Tibial artery (tissue), 4 donors: Measurements from ENCODE around the gene ADGRG2.

Experiments
- DNase-seq, 2 donors: peaks; one replicate each; pipeline ENCODE4 v3.0.0-alpha.2; 2019
- H3K27ac ChIP-seq, 2 donors: fragments of 200-600 bp; sonication (generic) in 1 of 2; 1 replicate in 1 of 2; 2 replicates in 1 of 2; pipeline ENCODE4 v1.5.1; 2018 to 2019; ENCODE audit warnings: mild to moderate bottlenecking in 1 of 2
- H3K27me3 ChIP-seq, 2 donors: fragments of 200-600 bp; sonication (generic) in 1 of 2; one replicate each; pipeline versions ENCODE4 v1.5.1 to v1.6.0; 2016 to 2019
- H3K36me3 ChIP-seq, 3 donors: fragments of 200-600 bp; sonication (generic) in 2 of 3; one replicate each; pipeline ENCODE4 v1.5.1; 2016 to 2019; ENCODE audit warnings: mild to moderate bottlenecking in 2 of 3
- H3K4me1 ChIP-seq, 4 donors: fragments of 200-600 bp; sonication (generic) in 2 of 4; 1 replicate in 3 of 4; 2 replicates in 1 of 4; pipeline ENCODE4 v1.5.1; 2016 to 2019
- H3K4me3 ChIP-seq, 2 donors: fragments of 200-600 bp; sonication (generic) in 1 of 2; 1 replicate in 1 of 2; 2 replicates in 1 of 2; pipeline ENCODE4 v1.5.1; 2018 to 2019; ENCODE audit warnings: mild to moderate bottlenecking in 2 of 2
- H3K9me3 ChIP-seq, 3 donors: fragments of 200-600 bp; sonication (generic) in 1 of 3; one replicate each; pipeline ENCODE4 v1.5.1; 2016 to 2019
- CTCF ChIP-seq, 2 experiments: fragments of 200-600 bp in 1 of 2; fragments of 450-650 bp in 1 of 2; IDR thresholded peaks; one replicate each; pipeline ENCODE4 v1.5.1; 2017 to 2019; ENCODE audit warnings: antibody characterized with exemption in 2 of 2, mild to moderate bottlenecking in 1 of 2, moderate library complexity in 1 of 2
- intact Hi-C: fragments of 100-400 bp; cut with DNase I; formaldehyde crosslinking; loops from one replicate; pipeline ENCODE4 v1.15.0; 2023; ENCODE audit warnings: low total_unique reads

The ADGRG2 gene

GRCh38 chrX:19005909-19006308 lies 116.4 kb downstream of the ADGRG2 start:
- no peaks in the 10 kb centered on the region for H3K9me3 ChIP-seq
- no peak for TF ChIP-seq CTCF (IDR thresholded peaks at IDR 0.05)
- intact Hi-C loops, result no loop called here
- no peaks in the 10 kb centered on the region for H3K27me3 ChIP-seq
- no peak overlapping the region for H3K4me3 ChIP-seq
- H3K4me1 ChIP-seq, result no peaks in the 10 kb centered on the region
- DNase-seq, result no peak
- H3K36me3 ChIP-seq, result no peaks in the 10 kb centered on the region
- no peak overlapping the region for H3K27ac ChIP-seq

GRCh38 chrX:19003756-19004155 lies 118.5 kb downstream of the ADGRG2 start:
- no peaks in the 10 kb centered on the region for H3K27me3 ChIP-seq
- no peak for TF ChIP-seq CTCF (IDR thresholded peaks at IDR 0.05)

GRCh38 chrX:18998653-18999052 lies 123.6 kb downstream of the ADGRG2 start:
- Histone ChIP-seq H3K4me3 (no peak overlapping the region), H3K4me1 (peaks cover 0 to 18% (median 0%) of the 10 kb centered on the region in 4 donors), H3K27ac (no peak overlapping the region), H3K9me3 (no peaks in the 10 kb centered on the region), H3K27me3 (no peaks in the 10 kb centered on the region), H3K36me3 (no peaks in the 10 kb centered on the region)
- TF ChIP-seq CTCF (IDR thresholded peaks at IDR 0.05), result no peak
- no peak for DNase-seq
- intact Hi-C loops, result no loop called here

More at GRCh38 chrX:19003756-19004155, 118.5 kb downstream of the ADGRG2 start:
- H3K9me3 ChIP-seq, result no peaks in the 10 kb centered on the region
- no peak overlapping the region for H3K4me3 ChIP-seq
- no peak for DNase-seq
- H3K4me1 ChIP-seq, result peaks cover 0 to 13% (median 0%) of the 10 kb centered on the region in 4 donors
- intact Hi-C loops, result no loop called here
- no peak overlapping the region for H3K27ac ChIP-seq
- no peaks in the 10 kb centered on the region for H3K36me3 ChIP-seq

- TF ChIP-seq CTCF (IDR thresholded peaks at IDR 0.05), result no peak
- intact Hi-C loops, result no loop called here
- Histone ChIP-seq H3K4me3 (no peak overlapping the region), H3K27ac (no peak overlapping the region), H3K36me3 (no peaks in the 10 kb centered on the region), H3K4me1 (peaks cover 0 to 18% (median 0%) of the 10 kb centered on the region in 4 donors), H3K9me3 (no peaks in the 10 kb centered on the region), H3K27me3 (no peaks in the 10 kb centered on the region)
- no peak for DNase-seq
These were observed 124.4 kb downstream of the ADGRG2 start for GRCh38 chrX:18997916-18998315.

GRCh38 chrX:18996536-18996935 lies 125.7 kb downstream of the ADGRG2 start:
- Histone ChIP-seq H3K36me3 (no peaks in the 10 kb centered on the region), H3K4me3 (no peak overlapping the region), H3K27ac (no peak overlapping the region), H3K27me3 (no peaks in the 10 kb centered on the region), H3K4me1 (peaks cover 0 to 18% (median 0%) of the 10 kb centered on the region in 4 donors), H3K9me3 (no peaks in the 10 kb centered on the region)
- no peak for TF ChIP-seq CTCF (IDR thresholded peaks at IDR 0.05)
- intact Hi-C loops, result no loop called here
- no peak for DNase-seq

GRCh38 chrX:18995221-18995620 lies 127.0 kb downstream of the ADGRG2 start:
- Histone ChIP-seq H3K27me3 (no peaks in the 10 kb centered on the region), H3K4me3 (no peak overlapping the region), H3K36me3 (no peaks in the 10 kb centered on the region), H3K9me3 (no peaks in the 10 kb centered on the region), H3K4me1 (peaks cover 0 to 18% (median 0%) of the 10 kb centered on the region in 4 donors), H3K27ac (no peak overlapping the region)
- intact Hi-C loops, result no loop called here
- no peak for DNase-seq
- TF ChIP-seq CTCF (IDR thresholded peaks at IDR 0.05), result no peak
